ENCODE results near the gene NELL1.

Gene NELL1

GRCh38 chr11:20668131-20668809, 1.1 kb upstream of the NELL1 start:
- no peak for DNase-seq (ENCODE audit: low read depth)

GRCh38 chr11:20669820-20670684, 666 bp downstream of the NELL1 start:
- DNase-seq (ENCODE audit: low read depth), result no peak

GRCh38 chr11:20670932-20671403, 1.6 kb downstream of the NELL1 start:
- no peak for DNase-seq (ENCODE audit: low read depth)

- no peak for DNase-seq (ENCODE audit: low read depth)
Observed at GRCh38 chr11:20671856-20672546, 2.6 kb downstream of the NELL1 start.

- DNase-seq (ENCODE audit: low read depth), result no peak
Observed at GRCh38 chr11:20672575-20672974, 3.2 kb downstream of the NELL1 start.

GRCh38 chr11:20676658-20677057, 7.3 kb downstream of the NELL1 start:
- DNase-seq (ENCODE audit: low read depth), result no peak

GRCh38 chr11:20688761-20689160, 19.4 kb downstream of the NELL1 start:
- no peak for DNase-seq (ENCODE audit: low read depth)

- no peak for DNase-seq (ENCODE audit: low read depth)
Observed at GRCh38 chr11:20707876-20708275, 38.5 kb downstream of the NELL1 start.

GRCh38 chr11:20712912-20713311, 43.5 kb downstream of the NELL1 start:
- DNase-seq (ENCODE audit: low read depth), result no peak

- no peak for DNase-seq (ENCODE audit: low read depth)
Observed at GRCh38 chr11:20715464-20715863, 46.1 kb downstream of the NELL1 start.

- DNase-seq (ENCODE audit: low read depth), result no peak
Observed at GRCh38 chr11:20715931-20716330, 46.5 kb downstream of the NELL1 start.

- DNase-seq (ENCODE audit: low read depth), result no peak
Observed at GRCh38 chr11:20719821-20720220, 50.4 kb downstream of the NELL1 start.

- DNase-seq (ENCODE audit: low read depth), result no peak
Observed at GRCh38 chr11:20723366-20723765, 54.0 kb downstream of the NELL1 start.

GRCh38 chr11:20729597-20730105, 60.3 kb downstream of the NELL1 start:
- no peak for DNase-seq (ENCODE audit: low read depth)

GRCh38 chr11:20731676-20732215, 62.4 kb downstream of the NELL1 start:
- no peak for DNase-seq (ENCODE audit: low read depth)

GRCh38 chr11:20739107-20739506, 69.7 kb downstream of the NELL1 start:
- no peak for DNase-seq (ENCODE audit: low read depth)

- no peak for DNase-seq (ENCODE audit: low read depth)
Observed at GRCh38 chr11:20739577-20739976, 70.2 kb downstream of the NELL1 start.

GRCh38 chr11:20754933-20755332, 85.5 kb downstream of the NELL1 start:
- no peak for DNase-seq (ENCODE audit: low read depth)

- no peak for DNase-seq (ENCODE audit: low read depth)
Observed at GRCh38 chr11:20759541-20759940, 90.2 kb downstream of the NELL1 start.

- no peak for DNase-seq (ENCODE audit: low read depth)
Observed at GRCh38 chr11:20760811-20761210, 91.4 kb downstream of the NELL1 start.

GRCh38 chr11:20762116-20762844, 92.9 kb downstream of the NELL1 start:
- no peak for DNase-seq (ENCODE audit: low read depth)

- DNase-seq (ENCODE audit: low read depth), result no peak
Observed at GRCh38 chr11:20762980-20763379, 93.6 kb downstream of the NELL1 start.

Measured in activated T-cell treated with anti-CD3 and anti-CD28 coated beads for 1 hour (primary cell).